ENCODE measurements around the gene BTF3.
A peak's percentile ranks its signal among the peaks of the same experiment; 100 is the strongest.
"Not testable (repeated sequence)": the region's sequence is repeated elsewhere in the genome, so short reads cannot be mapped to it uniquely, and the experiment has no call there.

BTF3 gene

GRCh38 chr5:73498057-73498992 lies at the start of gene BTF3:
Gene BTF3, plus strand, starts transcription at chr5:73498442. Its CDS starts 226 bp downstream, at chr5:73498668.
- peak; percentile 85 to 93 for DNase-seq (ENCODE audit: extremely low read depth in 1 of 2, low read depth in 1 of 2)

DNA sequence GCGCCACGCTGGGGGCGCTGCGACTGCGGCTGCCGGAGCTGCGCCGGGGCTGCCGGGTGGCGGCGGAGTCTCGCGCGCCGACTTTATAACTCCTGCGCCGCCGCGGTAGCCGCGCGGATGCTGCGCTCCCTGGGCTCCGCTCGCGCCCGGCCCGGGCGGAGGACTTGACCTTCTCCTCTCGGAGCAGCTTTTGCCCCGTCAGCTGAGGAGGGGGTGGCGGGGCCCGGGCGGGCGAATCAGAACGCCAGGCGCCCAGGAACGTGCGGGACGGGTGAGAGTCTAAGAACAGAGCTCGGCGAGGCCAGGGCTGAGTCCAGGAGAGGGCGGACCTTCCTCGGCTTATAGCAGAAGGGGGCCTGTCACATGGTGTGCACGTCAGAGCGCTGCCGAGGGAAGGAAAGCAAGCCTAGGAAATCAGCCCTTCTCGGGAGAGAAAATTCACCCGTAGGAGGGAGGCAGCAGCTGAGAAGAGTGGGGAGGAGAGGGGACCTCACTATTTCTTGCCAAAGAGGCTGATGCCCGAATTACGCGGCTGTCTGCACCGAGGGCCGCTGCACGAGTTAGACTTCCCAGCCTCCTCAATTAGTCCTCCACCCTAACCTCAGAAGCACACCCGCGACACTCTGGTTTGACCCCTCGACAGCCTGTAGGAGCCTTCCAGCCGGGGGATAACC lies 49.6 kb upstream of the BTF3 start, which contains the start of gene FOXD1:
FOXD1 (minus strand) TSS at position 315 of the 674 bp plus-strand sequence. CDS start 415 bp downstream, outside the sequence.
- DNase-seq (ENCODE audit: extremely low read depth in 1 of 2, low read depth in 1 of 2) = no peak

DNA sequence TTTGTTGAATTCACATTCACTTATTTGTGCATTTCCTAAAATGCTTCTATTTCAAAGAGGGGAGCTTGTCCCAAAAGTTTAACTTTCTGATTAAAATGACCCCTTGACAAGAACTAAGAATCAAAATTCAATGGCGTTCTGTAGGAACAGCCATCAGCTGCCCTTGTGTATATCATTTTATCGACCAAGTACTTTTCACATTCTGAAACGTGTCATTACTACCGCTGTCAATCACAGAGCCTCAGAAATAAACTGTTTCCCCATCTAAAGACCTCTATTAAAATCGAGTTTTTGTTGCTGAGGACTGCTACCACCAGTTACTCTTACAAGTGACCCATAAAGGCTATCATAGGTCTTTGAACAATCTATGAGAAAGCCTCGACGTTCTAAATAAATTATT lies 48.1 kb upstream of the BTF3 start:
- no peak for DNase-seq (ENCODE audit: extremely low read depth in 1 of 2, low read depth in 1 of 2)

DNA sequence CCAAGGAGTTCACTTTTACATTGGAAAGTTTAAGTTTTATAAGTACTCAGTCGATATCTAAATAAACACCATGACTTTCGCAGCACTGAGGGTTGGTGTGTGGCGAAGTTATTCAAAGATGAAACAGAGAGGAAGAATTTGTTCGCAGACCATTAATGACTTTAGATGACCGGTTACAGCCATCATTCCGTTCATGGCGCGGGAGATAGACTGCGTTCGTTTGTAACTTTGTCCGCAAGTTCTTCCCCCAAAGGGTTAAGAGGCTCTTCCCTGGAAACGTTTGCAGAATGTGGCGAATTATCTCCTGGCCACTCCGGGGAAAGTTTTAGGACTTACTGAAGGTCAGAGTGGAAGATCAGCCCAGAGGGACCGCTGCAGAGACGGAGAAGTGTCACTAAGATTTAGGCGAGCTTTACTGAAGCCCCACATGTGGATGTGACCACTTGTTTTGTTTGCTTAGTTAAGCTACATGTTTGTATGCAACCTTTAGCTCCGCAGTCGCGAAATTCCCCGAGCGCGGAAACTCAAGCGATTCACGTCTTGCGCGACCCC lies 47.5 kb upstream of the BTF3 start:
- no peak for DNase-seq (ENCODE audit: extremely low read depth in 1 of 2, low read depth in 1 of 2)

- peak in 1 of 2 donors; percentile 37 for DNase-seq (ENCODE audit: extremely low read depth in 1 of 2, low read depth in 1 of 2)
Observed at GRCh38 chr5:73451224-73452130, 46.8 kb upstream of the BTF3 start.

GRCh38 chr5:73452215-73452614 lies 46.0 kb upstream of the BTF3 start:
- no peak for DNase-seq (ENCODE audit: extremely low read depth in 1 of 2, low read depth in 1 of 2)

GRCh38 chr5:73454379-73455036 lies 43.7 kb upstream of the BTF3 start:
- DNase-seq (ENCODE audit: extremely low read depth in 1 of 2, low read depth in 1 of 2) = no peak

DNA sequence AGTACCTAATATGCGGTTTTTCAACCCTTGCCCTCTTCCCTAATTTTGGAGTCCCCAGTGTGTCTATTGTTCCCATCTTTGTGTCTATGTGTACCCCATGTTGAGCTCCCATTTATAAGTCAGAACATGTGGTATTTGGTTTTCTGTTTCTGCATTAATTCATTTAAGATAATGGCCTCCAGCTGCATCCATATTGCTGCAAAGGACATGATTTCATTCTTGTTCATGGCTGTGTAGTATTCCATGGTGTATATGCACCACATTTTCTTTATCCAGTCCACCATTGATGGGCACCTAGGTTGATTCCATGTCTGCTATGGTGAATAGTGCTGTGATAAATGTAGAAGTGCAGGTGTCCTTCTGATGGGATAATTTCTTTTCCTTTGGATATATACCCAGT lies 41.8 kb upstream of the BTF3 start:
- not testable (repeated sequence) for DNase-seq (ENCODE audit: extremely low read depth in 1 of 2, low read depth in 1 of 2)

GRCh38 chr5:73459366-73459765 lies 38.9 kb upstream of the BTF3 start:
- no peak for DNase-seq (ENCODE audit: extremely low read depth in 1 of 2, low read depth in 1 of 2)

GRCh38 chr5:73460133-73460532 lies 38.1 kb upstream of the BTF3 start:
- no peak for DNase-seq (ENCODE audit: extremely low read depth in 1 of 2, low read depth in 1 of 2)

- no peak for DNase-seq (ENCODE audit: extremely low read depth in 1 of 2, low read depth in 1 of 2)
Observed at GRCh38 chr5:73464016-73464745, 34.1 kb upstream of the BTF3 start.

DNA sequence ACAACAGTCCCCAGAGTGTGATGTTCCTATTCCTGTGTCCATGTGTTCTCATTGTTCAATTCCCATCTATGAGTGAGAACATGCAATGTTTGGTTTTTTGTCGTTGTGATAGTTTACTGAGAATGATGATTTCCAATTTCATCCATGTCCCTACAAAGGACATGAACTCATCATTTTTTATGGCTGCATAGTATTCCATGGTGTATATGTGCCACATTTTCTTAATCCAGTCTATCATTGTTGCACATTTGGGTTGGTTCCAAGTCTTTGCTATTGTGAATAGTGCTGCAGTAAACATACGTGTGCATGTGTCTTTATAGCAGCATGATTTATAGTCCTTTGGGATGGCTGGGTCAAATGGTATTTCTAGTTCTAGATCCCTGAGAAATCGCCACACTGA lies 29.6 kb upstream of the BTF3 start:
- DNase-seq (ENCODE audit: extremely low read depth in 1 of 2, low read depth in 1 of 2) = not testable (repeated sequence)

GRCh38 chr5:73469878-73470277 lies 28.4 kb upstream of the BTF3 start:
- DNase-seq (ENCODE audit: extremely low read depth in 1 of 2, low read depth in 1 of 2) = no peak

- DNase-seq (ENCODE audit: extremely low read depth in 1 of 2, low read depth in 1 of 2) = no peak
Observed at GRCh38 chr5:73471654-73472053, 26.6 kb upstream of the BTF3 start.

- DNase-seq (ENCODE audit: extremely low read depth in 1 of 2, low read depth in 1 of 2) = no peak
Observed at GRCh38 chr5:73472116-73472515, 26.1 kb upstream of the BTF3 start.

DNA sequence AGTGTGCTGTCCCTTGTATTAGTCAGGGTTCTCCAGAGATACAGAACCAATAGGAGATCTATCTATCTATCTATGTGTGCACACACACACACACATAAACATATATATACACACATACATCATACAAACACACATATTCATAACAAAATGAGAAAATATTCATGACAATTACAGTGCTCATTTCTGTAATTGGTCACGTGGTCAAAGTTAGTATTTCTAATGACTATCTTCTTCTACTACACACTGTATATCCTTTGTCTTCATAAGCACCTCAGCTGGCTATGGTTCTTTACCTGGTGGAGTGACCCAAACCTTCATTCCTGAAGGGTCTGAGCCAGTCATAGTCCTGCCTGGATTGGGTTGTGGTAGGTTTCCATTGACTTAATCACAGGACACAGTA lies 17.7 kb upstream of the BTF3 start:
- no peak for DNase-seq (ENCODE audit: extremely low read depth in 1 of 2, low read depth in 1 of 2)

- DNase-seq (ENCODE audit: extremely low read depth in 1 of 2, low read depth in 1 of 2) = no peak
Observed at GRCh38 chr5:73482383-73483136, 15.7 kb upstream of the BTF3 start.

GRCh38 chr5:73483676-73484075 lies 14.6 kb upstream of the BTF3 start:
- no peak for DNase-seq (ENCODE audit: extremely low read depth in 1 of 2, low read depth in 1 of 2)

GRCh38 chr5:73484511-73484910 lies 13.7 kb upstream of the BTF3 start:
- DNase-seq (ENCODE audit: extremely low read depth in 1 of 2, low read depth in 1 of 2) = no peak

Measured in stimulated activated CD8-positive, alpha-beta memory T cell treated with anti-CD3 and anti-CD28 coated beads, Interleukin-7, amount 100 ng/mL, for 48 hours (primary cell).